Neuron (in vitro differentiated cells): ENCODE data around the gene ODF4.

Experiments used
- H2AFZ ChIP-seq: one replicate; pipeline ENCODE4 v1.6.1; 2013; ENCODE audit warnings: low read depth, mild to moderate bottlenecking, inconsistent platforms, low read length, moderate library complexity
- H3K27me3 ChIP-seq: one replicate; pipeline ENCODE4 v1.6.1; 2013; ENCODE audit warnings: low read length; ENCODE audit not compliant: insufficient read depth
- H3K36me3 ChIP-seq: one replicate; pipeline ENCODE4 v1.6.1; 2013; ENCODE audit warnings: low read length; ENCODE audit not compliant: insufficient read depth
- H3K4me1 ChIP-seq: one replicate; pipeline ENCODE4 v1.6.1; 2013; ENCODE audit warnings: low read length; ENCODE audit not compliant: insufficient read depth
- H3K4me3 ChIP-seq: 2 replicates; pipeline ENCODE4 v1.5.1; 2013; ENCODE audit warnings: mild to moderate bottlenecking, low read length, moderate library complexity
- H3K9me3 ChIP-seq: one replicate; pipeline ENCODE4 v1.6.1; 2013; ENCODE audit warnings: low read length

ODF4 gene, protein sequence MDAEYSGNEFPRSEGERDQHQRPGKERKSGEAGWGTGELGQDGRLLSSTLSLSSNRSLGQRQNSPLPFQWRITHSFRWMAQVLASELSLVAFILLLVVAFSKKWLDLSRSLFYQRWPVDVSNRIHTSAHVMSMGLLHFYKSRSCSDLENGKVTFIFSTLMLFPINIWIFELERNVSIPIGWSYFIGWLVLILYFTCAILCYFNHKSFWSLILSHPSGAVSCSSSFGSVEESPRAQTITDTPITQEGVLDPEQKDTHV

DNA sequence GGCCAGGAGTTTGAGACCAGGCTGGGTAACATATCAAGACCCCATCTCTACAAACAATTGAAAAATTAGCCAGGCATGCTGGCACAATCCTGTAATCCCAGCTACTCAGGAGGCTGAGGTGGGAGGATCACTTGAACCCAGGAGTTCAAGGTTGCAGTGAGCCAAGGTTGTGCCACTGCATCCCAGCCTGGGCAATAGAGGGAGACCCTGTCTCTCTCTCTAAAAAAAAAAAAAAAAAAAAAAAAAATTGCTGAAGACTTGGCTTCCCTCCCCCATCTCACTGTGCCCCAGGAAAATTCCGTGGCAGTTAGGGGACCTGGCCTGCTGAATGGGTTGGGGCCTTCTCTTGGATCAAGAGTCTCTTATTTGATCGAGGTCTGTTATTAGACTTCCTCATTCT, at the start of gene ODF4:
ODF4 (plus strand) TSS at position 301 of the 400 bp plus-strand sequence. CDS start 212 bp downstream, outside the sequence.
- Histone ChIP-seq H3K4me1 (peaks cover 11% of the 10 kb centered on the region), H3K4me3 (no peak within 1 kb of the TSS), H3K9me3 (no peaks in the 10 kb centered on the region), H2AFZ (no peak within 1 kb of the TSS), H3K36me3 (no peaks in the 10 kb centered on the region), H3K27me3 (peaks cover 28% of the 10 kb centered on the region)

DNA sequence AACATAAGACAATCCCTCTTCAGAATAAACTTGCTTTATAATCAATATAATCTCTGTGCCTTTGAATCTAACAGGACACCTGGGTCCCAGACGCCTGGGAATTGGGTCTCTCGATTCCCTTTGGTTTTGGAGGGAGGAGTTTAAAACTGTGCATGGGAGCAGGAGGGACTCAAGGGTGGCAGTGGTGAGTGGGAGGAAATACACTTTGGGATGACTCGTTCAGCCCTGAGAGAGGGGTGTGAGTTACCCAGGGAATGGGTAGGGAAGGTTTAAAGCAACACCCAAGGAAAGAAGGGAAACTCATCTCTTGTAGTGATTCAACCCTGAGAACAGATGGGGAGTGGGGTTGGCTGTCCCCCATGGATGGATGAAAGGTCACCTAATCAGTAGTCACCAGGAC, 49.6 kb upstream of the ODF4 start:
- H3K27me3 ChIP-seq, result no peaks in the 10 kb centered on the region
- no peak overlapping the region for H2AFZ ChIP-seq
- H3K36me3 ChIP-seq, result no peaks in the 10 kb centered on the region
- no peak overlapping the region for H3K4me3 ChIP-seq
- H3K9me3 ChIP-seq, result no peaks in the 10 kb centered on the region
- peaks cover 17% of the 10 kb centered on the region for H3K4me1 ChIP-seq

DNA sequence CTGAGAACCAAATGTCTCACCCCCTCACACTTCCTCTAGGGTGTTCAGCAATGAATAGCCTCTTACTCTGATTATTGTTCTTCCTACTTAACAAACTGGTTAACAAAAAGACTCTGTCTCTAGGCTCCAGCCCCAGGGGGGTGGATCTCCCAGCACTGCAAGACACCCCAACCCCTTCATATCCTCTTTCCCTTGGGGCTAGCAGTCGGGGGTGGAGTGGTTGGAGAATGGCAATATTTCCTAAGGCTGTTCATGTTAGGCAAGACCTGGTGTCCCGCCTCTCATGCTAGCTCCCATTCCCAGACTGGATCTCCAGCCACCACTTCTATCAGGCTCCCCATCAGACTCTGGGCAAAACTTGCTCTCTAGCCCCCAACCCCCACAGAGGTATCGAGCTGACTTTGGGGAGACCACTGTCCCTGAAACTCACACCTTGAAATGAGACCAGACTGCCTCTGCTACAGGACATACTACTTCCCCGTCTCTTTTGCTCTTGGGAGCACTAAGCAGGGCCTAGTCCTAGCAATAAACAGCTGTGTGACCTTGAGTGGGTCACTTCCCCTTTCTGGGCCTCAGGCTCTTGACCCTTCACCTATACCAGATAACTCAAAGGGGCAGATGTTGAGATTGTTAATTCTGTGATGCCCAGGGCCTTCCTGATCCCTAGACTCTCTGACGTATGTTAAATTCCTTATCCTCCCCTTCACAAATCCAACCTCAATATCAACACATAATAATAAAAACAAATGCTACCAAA, 46.8 kb upstream of the ODF4 start:
- Histone ChIP-seq H3K27me3 (no peaks in the 10 kb centered on the region), H3K4me3 (no peak overlapping the region), H3K9me3 (no peaks in the 10 kb centered on the region), H2AFZ (no peak overlapping the region), H3K36me3 (no peaks in the 10 kb centered on the region), H3K4me1 (peaks cover 17% of the 10 kb centered on the region)

DNA sequence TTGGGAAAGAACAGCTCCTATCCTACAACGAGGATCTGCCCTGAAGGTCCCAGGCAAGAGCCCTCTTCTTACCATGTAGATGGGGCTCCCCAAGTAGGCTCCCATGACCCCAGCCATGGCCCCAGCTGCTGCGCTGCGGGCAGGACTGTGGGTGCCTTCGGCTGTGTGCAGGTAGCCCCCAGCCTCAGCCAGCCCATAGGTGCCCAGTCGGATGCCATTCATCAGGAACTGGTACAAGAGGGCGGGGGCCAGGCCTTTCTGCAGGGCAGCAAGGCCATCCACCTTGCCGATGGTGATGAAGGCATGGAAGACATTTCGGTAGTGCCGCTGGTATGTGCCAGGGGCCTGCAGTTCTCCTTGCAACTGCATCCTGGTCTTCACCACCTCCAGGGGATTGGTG, 45.3 kb upstream of the ODF4 start:
- no peak overlapping the region for H2AFZ ChIP-seq
- H3K4me3 ChIP-seq, result no peak overlapping the region
- no peaks in the 10 kb centered on the region for H3K9me3 ChIP-seq
- H3K27me3 ChIP-seq, result no peaks in the 10 kb centered on the region
- no peaks in the 10 kb centered on the region for H3K36me3 ChIP-seq
- peaks cover 10% of the 10 kb centered on the region for H3K4me1 ChIP-seq

DNA sequence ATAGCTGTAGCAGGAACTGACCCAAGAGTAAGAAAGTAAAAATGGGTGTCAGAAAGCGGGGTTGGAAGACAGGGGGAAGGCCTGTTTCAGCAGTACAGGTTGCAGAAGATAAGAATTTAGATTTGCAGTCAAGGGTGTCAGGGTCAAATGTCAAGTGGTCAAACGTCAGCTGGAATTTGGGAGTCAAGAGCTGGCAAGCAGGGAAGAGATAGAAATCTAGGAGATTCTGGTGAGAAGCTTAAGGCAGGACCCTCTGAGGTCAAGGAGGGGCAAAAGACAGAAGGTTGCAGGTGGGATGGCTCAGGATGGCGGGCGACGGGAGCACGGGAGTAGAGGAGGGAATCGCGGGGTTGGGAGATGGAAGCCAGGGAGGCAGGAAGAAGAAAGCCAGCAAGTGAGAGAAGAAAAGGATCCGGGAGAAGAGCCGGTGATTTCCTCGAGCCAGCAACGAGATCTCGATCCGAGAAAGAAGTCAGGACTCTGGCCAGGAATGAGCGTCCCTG, 44.8 kb upstream of the ODF4 start:
- Histone ChIP-seq H3K9me3 (no peaks in the 10 kb centered on the region), H3K4me1 (peaks cover 5% of the 10 kb centered on the region), H3K36me3 (no peaks in the 10 kb centered on the region), H3K27me3 (no peaks in the 10 kb centered on the region), H3K4me3 (peak overlapping the region; percentile 66), H2AFZ (peak overlapping the region; percentile 69)

DNA sequence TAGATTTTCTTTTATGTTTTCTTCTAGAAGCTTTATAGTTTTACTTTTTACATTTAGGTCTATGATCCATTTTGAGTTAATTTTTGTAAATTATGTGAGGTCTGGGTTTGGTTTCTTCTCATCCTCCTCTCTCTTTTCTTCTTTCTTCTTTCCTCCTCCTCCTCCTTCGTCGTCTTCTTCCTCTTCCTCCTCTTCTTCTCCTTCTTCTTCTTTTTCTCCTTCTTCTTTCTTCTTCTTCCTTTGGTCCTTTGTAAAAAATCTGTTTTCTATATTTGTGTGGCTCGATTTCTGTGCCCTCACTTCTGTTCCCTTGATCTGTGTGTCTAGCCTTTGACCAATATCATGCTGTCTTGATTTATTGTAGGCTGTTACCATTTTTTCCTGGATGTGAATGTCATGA, 39.4 kb upstream of the ODF4 start:
- Histone ChIP-seq H2AFZ (no peak overlapping the region), H3K27me3 (no peaks in the 10 kb centered on the region), H3K9me3 (no peaks in the 10 kb centered on the region), H3K36me3 (no peaks in the 10 kb centered on the region), H3K4me1 (peaks cover 2% of the 10 kb centered on the region), H3K4me3 (no peak overlapping the region)

DNA sequence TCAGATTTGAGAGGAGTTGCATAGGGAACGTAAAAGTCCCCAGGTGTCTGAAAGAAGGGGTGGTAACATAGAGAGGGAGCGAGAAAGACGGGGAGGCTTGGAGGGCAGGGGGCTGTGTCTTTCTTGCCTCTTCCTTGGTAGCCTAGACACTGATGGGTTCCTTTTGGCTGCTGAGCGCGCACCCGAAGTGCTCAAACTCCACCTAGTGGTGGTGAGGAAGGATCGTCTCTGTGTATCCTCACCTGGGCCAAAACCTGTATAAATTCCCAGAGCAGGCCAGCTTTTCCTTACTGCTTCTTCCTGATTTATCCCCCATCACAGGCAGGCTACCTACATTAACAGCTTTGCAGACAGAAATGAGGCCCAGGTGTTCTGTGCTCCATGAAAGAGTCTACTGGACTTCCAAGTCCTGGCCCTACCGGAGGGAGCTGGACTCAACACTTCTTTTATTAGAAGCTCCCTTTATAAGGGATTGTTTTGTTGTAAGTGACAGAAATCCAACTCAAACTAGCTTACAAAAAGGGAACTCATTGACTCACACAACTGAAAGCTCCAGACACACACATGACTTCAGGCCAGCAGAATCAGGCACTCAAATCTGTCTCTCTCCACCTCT, 38.9 kb upstream of the ODF4 start:
- Histone ChIP-seq H2AFZ (no peak overlapping the region), H3K36me3 (no peaks in the 10 kb centered on the region), H3K9me3 (no peaks in the 10 kb centered on the region), H3K4me3 (no peak overlapping the region), H3K27me3 (no peaks in the 10 kb centered on the region), H3K4me1 (peaks cover 2% of the 10 kb centered on the region)

DNA sequence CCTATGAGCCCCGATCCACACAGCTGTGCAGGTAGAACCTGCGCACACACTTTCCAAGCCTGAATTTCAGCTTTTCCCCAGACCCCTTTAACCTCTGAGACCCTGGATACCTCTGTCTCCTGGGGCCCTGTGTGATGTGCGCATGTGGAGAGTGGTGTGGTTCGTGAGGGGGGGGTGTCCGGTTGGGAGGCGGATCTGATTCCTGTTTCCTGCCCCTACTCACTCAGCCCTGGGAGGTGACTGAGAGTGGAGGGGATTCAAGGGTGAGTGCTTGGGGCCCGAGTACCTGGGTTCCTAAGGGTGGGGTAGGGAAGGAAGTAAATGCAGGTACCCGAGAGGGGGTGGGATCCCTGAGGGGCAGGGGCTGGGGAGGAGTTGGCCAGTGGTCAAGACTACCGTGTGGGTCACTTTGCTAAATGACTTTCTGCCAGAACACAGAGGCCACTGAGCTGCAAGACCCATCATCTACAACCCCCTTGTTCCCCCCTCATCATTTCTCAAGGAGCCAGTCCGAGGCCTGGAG, 29.0 kb upstream of the ODF4 start:
- peaks cover 55% of the 10 kb centered on the region for H3K27me3 ChIP-seq
- H2AFZ ChIP-seq, result no peak overlapping the region
- H3K36me3 ChIP-seq, result no peaks in the 10 kb centered on the region
- no peak overlapping the region for H3K4me3 ChIP-seq
- peaks cover 16% of the 10 kb centered on the region for H3K4me1 ChIP-seq
- no peaks in the 10 kb centered on the region for H3K9me3 ChIP-seq

DNA sequence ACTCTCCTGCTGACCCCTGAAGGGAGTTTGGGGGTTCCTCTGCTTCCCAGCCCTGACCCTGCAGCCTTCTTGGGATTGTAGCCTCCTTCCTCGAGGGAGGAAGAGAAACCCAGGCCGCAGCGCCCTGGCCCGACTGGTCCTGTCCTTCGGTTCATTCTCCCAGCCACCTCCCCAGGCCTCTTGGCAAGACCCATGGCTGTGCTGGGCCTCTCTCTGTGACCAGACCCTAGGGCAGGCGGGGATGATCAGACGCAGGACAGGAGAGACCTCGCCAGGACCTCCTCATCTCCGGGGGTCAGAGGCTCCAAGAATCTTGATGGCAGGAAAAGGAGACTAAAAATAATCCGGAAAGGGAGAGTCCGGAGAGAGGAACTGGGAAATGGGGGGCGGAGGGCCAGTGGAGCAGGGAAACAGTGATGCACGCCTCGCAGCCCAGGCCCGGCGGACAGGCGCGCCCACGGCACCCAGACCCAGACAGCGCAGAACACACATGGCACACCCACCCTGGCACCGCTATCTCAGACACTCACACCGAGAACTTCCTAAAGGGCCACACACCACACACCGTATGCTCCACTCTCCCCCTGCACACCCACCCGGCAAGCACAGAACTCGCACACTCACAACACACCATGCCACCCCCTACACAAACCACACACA, 28.4 kb upstream of the ODF4 start:
- H3K9me3 ChIP-seq, result no peaks in the 10 kb centered on the region
- H3K4me1 ChIP-seq, result peaks cover 16% of the 10 kb centered on the region
- H2AFZ ChIP-seq, result no peak overlapping the region
- peaks cover 61% of the 10 kb centered on the region for H3K27me3 ChIP-seq
- no peak overlapping the region for H3K4me3 ChIP-seq
- no peaks in the 10 kb centered on the region for H3K36me3 ChIP-seq

DNA sequence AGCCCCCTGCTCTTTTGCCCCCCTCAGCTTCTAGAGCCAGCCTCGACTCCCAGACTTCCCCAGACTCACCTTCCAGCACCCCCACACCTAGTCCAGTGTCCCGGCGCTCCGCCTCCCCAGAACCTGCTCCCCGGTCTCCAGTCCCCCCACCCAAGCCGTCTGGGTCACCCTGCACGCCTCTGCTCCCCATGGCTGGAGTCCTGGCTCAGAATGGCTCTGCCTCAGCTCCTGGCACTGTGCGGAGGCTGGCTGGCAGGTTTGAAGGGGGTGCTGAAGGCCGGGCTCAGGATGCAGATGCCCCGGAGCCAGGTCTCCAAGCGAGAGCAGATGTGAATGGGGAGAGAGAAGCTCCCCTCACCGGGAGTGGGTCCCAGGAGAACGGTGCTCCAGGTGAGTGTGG, 27.4 kb upstream of the ODF4 start:
- H3K4me1 ChIP-seq, result peaks cover 16% of the 10 kb centered on the region
- H3K4me3 ChIP-seq, result no peak overlapping the region
- no peak overlapping the region for H2AFZ ChIP-seq
- no peaks in the 10 kb centered on the region for H3K36me3 ChIP-seq
- peaks cover 67% of the 10 kb centered on the region for H3K27me3 ChIP-seq
- no peaks in the 10 kb centered on the region for H3K9me3 ChIP-seq

DNA sequence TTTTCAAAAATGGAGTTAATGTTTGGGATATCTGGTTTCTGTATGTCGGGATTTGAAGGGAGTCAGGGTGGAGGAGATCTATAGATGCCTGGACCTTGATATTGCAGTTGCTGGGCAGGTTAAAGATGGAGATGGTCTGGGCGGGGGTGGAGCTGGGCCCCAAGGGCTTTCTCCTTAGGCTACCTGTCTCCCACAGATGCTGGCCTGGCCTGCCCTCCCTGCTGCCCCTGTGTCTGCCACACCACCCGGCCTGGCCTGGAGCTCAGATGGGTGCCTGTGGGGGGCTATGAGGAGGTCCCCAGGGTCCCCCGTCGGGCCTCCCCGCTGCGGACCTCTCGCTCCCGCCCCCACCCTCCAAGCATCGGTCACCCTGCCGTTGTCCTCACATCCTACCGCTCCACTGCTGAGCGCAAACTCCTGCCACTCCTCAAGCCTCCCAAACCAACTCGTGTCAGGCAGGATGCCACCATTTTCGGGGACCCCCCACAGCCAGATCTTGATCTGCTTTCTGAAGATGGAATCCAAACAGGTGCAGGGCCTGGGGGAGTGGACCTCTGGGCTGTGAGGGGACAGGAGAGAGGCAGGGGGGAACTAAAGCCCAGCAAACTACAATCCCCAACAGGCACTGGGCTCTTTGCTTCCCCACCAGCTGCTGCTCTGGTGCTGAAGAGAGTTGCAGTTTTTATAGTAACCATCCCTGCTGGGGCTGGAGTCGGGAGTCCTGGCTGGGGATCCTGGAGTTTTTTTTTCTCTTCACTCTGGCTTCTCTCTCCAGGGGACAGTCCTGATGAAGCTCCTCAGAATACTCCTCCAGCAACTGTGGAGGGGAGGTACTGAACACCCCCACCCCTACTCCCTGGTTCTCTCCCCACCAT, 26.7 kb upstream of the ODF4 start:
- Histone ChIP-seq H3K9me3 (no peaks in the 10 kb centered on the region), H2AFZ (no peak overlapping the region), H3K4me1 (peaks cover 16% of the 10 kb centered on the region), H3K27me3 (peaks cover 71% of the 10 kb centered on the region), H3K36me3 (no peaks in the 10 kb centered on the region), H3K4me3 (no peak overlapping the region)
